ENCODE data around the gene ZNF275.
A peak's percentile ranks its signal among the peaks of the same experiment; 100 is the strongest.
"Not testable (repeated sequence)": the region's sequence is repeated elsewhere in the genome, so short reads cannot be mapped to it uniquely, and the experiment has no call there.

ZNF275 gene

DNA sequence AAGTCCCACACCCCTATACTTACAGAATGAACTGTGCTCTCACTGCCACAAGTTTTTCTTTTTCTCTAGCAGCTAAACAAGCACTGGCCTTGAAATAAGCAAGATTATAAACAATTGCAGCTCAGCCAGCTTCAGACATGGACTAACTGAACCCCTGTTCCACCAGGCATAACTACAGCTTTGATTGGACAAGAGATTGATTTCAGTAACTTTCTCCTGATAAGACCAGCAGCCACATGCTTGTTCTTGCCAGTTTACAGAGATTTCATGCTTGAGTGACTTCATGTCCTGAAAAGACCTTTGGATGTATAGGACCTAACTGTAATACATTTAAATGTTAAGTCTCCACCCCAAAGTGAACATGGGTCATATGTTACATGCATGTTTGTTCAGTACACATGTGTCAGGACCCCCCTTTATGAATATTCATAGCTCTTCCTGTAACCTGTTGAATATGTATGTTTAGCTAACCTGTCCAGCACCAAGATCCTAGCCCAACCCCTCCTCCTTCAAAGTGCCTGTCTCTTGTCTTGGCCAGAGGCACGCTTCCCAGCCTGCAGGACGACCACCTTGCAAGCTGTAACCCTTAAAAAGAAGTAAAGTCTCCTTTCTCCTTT lies 27.9 kb downstream of the ZNF275 start:
- no peak for DNase-seq

DNA sequence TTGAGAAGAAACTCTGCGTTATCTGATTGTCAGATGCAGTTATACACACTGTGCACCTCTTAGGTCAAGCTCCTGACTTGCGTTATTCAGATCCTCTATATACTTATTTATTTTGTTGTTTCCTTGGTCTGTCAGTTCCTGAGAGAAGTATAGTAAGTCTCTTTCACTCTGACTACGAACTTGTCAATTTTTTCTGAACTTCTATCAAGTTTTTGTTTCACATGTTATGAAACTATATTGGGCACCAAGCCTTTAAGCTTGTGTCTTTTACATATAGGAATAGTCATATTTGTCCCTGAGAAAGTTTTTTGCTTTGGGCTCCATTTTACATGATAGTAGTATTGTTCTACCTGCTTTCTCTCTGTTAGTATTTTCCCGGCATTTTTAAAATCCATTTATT lies 31.7 kb downstream of the ZNF275 start:
- DNase-seq: no peak

DNA sequence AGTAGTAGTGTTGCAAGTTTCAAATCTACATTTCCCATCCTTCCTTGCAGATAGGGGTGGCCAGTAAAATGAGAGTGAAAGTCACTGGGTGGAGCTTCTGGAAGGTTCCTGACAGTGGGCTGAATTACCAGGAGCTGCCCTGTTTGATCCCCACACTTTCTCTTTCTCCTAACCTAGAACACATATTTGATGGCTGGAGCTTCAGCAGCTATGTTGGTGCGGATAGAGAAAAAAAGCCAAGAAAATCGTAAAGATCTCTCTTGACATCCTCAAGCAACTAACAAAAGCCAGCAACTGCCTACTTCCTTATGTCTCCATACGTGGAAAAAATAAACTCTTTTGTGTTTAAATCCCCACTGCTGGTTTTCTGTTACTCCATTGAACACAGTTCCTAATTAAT lies 32.2 kb downstream of the ZNF275 start:
- DNase-seq: no peak

DNA sequence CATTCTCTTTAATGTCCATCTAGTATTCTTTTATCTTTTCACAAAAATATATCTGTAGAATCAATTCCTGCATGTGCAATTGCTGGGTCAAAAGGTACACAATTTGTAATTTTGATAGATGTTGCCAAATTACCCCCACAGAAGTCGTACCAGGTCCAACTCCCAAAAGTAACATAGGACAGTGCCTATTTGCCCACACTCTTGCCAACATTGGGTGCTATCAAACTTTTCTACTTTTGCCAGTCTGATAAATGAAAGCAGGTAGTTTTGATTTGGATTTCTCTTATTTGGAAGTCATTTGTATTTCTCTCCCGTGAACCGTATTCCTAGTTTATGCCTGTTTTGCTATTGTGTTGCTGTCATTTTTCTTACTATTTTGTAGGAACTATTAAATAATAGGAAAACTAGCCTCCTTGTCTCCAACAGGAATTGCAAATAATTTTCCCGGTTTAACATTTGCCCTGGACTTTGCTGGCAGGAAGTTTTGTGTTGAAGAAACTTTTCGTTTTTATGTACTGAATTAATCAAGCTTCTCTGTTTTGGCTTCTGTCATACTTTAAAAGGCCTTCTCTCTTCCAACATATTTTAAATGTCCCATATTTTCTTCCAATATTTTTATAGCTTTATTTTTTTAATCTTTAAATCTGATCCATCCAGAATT lies 33.1 kb downstream of the ZNF275 start:
- DNase-seq: no peak

DNA sequence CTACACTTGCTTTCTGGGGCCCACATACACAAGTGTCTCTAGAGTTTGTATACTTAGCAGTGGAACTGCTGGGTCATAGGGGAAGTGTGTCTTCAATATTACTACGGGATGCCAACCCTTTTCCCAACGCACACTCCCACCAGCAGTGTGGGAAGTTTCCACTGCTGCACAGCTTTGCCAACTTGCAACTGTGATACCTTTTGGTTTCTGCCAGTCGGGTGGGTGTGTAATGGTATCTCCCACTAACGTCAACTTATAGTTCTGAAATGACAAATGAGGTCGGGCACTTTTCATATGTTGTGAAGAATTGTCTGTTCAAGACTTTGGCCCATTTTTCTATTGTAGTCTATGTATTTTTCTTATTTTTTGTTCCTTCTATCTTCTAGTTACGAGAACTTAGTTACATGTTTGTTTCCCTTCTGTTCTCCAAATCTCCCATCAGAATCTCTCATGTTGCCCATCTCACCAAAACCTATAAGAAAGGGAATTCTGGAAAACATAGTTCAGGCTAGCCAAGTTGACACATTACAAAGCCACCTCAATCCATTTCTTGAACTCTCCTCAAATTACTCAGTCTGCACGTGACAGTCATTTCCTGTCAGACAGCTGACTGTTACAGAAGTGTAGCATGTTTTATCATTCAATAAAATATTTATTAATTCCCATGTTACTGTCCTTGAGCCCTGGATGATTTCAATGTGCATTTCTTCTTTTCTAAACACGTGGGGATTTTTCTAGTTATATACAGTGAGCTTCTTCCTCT lies 36.5 kb downstream of the ZNF275 start:
- no peak for DNase-seq

DNA sequence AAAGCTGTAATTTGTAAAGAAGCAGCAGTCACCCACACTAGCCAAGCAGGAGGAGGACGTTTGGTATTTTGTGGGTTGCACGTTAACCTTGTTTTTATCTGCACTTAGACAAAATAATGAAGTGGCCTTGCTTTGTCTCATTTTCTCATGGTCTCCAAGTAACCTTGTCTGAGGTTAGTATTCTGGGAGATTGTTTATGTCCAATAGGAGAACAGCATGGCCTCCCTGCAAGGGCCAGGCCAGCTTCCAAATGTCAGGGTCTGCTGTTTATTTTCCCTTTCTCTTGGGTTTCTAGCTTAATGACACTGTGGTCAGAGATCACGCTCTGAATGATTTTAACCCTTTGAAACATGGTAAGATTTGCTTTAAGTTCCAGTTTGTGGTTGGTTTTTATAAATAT lies 37.3 kb downstream of the ZNF275 start:
- no peak for DNase-seq

DNA sequence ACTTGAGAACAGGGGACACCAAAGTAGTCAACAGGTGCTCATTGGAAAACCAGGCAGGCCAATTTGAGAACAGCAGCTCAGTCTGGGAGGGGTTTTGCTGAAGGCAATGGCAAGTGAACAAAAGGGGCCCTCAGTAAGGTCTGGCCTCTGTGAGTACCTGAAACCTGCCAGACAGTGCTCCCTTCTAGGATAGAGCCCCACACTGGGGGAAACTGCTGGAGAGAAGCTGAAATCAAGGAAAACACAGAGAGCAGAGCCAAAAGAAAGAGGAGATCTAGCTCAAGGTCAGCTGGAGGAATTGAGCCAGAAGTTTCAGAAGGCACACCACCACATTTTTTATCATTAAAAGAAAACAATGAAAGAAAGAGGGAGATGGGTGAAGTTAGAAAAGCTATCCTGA lies 39.0 kb downstream of the ZNF275 start:
- no peak for DNase-seq

DNA sequence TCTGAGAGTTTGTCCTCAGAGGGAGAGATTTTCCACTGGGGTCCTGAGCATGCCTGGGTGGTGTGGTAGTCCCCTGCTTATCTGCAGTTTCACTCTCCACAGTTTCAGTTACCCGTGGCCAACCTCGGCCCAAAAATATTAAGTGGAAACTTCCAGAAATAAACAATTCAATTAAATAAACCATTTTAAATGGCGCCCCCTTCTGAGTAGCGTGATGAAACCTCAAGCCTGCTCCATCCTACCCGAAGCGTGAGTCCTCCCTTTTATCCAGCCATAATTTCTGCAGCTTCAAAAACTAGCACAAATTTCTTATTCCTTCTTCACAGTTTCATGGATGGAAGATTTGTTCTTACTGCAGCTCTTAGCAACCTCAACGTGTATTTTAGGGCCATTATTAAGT lies 40.5 kb downstream of the ZNF275 start:
- DNase-seq: no peak

DNA sequence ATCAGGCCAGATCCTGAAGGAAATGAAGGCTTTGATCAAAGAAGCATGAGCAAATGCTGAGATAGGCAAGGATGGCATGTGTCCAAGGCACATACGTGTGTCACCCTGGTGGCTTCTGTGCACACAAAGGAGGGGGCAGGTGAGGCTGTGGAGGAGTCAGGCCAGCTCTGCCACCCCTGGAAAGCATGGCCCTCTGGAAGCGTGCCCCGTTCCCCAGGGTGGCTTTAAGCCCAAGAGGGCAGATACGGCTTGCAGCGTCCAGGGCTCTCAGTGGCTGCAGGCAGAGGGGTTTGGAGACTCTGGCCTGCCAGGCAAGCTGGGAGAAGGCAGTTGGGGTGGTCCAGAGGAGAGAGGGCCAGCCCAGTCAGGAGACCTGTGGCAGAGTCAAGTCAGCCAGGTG lies 41.6 kb downstream of the ZNF275 start:
- DNase-seq: no peak

DNA sequence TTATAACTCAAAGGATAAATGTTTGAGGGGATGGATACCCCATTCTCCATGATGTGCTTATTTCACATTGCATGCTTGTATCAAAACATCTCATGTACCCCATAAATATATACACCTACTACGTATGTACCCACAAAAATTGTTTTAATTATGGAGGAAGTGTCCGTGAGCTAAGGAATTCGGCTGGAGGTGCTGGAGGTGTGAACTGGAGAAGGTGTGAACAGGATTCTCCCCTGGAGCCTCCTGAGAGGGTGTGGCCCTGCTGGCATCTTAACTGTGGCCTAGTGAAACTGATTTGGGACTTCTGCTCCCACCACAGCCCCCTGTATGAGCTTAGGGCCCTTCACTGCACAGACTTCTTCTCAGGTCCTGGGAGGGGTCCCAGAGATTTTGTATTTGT lies 43.8 kb downstream of the ZNF275 start:
- DNase-seq: no peak

DNA sequence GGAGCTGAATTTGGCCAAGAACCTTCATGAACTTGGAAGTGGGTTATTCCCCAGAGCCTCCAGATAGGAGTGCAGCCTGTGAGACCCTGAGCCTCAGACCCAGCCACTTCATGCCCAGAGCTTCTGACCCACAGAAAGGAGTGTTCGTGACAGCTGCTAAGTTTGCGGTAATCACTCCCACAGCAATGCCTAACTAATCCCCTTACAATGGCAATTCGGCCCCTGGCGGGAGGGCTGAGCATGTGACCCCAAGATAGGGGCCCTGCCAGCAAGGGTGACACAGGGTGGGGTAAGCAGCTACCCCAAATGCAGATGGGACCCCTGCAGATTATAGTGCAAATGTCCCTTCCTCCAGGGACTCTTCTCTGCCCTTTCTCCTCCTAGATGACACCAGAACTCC lies 44.7 kb downstream of the ZNF275 start:
- DNase-seq: no peak

DNA sequence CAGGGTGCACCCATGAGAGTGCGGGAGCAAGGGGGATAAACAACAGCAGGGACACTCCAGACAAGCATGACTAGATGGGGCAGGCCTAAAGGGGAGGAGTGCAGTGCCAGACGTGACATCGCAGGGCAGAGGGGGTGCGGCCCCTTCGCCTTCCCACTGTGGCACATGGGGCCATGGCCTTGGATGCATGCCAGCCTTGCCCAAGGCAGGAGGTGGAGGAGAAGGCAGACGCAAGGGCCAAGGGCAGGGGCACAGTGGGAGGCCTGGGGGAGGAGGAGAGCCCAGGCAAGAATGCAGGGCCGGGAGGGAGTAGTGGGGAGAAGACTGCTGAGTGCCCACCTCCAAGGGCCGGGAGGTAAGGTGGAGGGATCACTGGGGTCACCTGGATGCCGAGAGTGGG lies 45.6 kb downstream of the ZNF275 start:
- no peak for DNase-seq

DNA sequence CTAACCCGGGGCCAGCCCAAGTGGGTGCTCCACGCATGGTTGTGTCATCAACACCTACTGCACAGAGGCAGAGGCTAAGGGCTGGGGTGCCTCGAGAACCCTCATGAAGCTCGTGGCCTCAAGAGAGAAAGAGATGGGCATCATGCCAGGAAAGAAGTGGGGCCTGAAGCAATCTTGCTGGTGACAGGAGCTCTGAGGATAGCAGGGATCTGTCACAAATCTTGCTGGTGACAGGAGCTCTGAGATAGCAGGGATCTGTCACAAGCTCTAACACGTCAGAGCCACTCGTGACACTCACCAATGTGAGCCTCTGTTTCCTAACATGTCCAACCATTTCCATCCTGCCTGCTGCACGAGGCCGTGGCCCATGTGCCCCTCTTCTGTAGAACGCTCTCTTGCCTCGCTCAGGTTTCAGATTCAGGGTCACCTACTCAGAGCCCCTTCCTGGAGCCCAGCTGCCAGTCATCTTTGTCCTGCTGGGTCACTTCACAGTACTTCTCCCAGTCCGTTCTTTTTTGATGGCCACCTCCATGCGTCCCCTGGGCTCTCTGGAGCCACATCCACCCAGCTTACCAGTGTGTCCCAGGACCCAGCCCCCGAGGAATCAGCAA lies 46.1 kb downstream of the ZNF275 start:
- DNase-seq: no peak

DNA sequence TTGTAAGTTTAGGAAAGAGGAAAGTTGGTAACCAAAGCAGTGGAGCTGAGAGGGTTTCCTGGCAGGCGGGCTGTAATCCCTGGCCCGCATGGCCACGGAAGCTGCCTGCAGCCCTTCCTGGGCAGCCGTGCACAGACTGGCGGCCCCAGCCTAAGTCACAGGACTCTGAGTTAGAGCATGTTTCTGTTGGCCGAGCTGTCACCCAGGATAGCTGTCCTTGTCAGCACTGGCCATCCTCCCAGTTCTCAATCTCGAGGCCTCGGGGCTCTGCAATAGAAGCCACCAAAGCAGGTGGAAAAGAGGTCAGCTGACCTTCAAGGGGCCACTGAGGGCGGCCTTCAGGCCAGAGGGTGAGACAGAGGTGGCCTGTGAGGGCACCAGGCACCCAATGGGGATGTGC lies 46.7 kb downstream of the ZNF275 start:
- no peak for DNase-seq

DNA sequence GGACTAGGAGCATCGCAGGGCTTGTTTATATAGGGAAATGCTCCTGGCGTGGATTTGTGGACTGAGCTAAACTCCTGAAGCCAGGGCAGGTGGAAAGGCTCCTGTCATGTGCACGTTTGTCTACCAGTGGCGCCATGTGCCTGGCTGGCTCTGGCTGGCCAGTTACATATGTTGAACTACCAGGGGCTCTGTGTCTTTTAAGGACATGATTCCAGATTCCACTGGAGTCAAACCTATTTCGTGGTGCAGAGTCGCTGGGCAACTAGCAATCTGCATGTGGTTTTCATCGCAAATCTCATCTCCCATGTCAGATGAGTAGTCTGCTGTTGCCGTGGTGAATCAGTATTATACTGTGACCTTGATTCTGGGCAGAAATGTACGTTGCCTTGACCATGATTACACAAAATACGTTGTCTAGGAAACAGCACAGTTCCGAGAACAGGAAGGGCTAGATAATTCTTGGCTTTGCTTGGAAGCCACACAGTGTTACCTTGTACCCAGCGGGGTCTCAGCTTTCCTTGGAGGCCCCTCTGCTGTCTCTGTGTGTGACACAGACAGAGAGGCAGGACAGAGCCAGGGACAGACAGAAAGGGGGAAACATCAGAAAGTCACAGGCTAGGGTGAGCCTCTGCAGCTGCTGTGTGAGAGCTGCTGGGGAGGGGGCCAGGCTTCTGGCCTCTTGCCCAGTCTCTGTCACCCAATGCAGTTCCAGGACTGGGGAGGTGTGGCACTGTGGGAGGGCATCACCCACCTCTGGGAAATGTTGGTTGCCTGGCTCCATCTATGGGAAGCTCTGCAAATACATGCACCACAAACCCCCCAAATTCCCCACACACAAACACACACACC lies 48.0 kb downstream of the ZNF275 start:
- DNase-seq: peak; percentile 68

DNA sequence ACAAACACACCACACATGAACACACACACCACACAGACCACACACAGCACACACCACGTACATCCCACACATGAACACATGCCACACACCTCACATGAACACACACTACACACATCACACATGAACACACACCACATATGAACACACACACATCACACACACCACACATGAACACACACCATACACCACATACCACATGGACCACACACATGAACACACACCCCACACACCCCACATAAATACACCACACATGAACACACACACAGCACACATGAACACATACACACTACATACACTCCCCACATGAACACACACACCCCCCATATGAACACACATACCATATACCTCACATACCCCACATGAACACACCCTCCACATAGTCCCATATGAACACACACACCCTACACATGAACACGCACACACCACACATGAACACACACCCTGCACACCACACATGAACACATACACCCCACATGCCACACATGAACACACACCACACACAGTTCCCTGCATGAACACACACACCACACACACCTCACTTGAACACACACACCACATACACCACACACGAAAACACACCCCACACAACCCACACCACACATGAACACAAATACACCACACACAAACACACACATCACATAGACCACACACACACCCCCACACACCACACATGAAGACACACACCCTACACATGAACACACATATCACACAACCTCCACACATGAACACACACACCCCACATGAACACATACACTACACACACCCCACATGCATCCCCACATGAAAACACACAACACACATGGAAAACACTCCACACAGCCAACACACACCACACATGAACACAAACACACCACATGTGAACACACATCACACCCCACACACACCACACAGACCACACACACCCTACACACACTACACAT lies 48.9 kb downstream of the ZNF275 start:
- no peak for DNase-seq

DNA sequence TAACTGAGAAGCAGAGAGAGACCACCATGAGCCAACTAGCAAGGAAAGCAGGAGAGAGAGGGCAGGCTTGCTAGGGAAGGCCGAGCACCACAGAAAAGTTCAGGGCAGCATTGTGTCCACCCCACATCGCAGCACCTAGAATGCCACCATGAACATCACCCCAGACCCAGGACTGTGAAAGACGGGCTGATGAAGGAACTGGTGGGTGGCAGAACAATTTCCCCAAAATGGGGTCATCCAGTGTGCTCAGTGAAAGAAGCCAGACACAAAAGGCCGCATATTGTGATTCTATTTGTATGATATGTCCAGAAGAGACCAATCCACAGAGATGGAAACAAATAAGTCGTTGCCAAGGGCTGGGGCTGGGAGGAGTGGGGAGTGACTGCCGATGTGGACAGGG lies 50.4 kb downstream of the ZNF275 start:
- DNase-seq: no peak

DNA sequence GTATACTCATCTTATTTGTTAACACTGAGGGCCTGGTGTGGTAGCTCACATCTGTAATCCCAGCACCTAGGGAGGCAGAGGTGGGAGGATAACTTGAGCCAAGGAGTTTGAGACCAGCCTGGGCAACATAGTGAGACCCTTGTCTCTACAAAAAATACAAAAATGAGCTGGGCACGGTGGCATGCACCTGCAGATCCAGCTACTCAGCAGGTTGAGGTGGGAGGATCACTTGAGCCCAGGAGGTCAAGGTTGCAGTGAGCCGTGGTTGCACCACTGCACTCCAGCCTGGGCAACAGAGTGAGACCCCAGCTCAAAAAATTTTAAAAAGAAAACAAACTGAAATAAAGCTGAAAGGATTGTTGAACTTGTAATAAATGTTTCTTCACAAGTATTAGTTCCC lies 51.0 kb downstream of the ZNF275 start:
- not testable (repeated sequence) for DNase-seq

DNA sequence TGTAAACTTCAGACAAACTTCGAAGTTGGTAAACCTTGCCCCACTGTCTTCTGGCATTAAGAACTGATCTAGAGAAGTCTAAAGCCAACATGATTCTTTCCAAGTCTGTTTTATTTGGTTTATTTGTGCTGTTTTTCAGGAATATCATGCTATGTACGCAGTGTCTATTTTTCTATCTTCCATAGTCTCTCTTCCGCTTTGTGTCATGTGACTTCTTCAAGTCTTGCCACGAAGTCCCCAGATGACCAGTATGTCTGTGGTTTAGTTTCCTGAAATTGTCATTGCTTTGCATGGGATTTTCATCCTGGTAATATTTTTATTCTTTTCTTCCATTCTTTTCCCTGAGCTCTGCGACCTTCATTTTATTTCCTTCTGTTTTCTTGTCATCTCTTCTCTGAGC lies 52.1 kb downstream of the ZNF275 start:
- no peak for DNase-seq

DNA sequence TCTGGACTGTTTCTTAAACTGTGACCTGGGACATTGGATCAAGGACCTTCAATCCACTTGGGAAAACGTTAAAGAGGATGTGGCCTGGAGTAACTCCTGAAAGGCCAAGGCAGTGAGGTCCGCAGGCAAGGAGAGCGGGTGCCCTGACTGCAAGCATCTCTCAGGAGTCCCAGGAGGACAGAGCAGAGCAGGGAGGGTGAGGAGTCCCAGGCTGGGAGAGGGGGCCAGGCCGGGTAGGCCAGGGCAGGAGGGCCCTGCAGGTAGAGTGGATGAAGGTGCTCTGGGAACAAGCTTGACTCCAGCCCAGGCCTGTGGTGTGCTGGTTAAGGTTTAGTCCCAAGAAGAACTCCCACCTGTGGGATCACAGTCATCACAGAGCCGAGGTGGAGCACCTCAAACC lies 53.4 kb downstream of the ZNF275 start:
- DNase-seq: no peak

DNA sequence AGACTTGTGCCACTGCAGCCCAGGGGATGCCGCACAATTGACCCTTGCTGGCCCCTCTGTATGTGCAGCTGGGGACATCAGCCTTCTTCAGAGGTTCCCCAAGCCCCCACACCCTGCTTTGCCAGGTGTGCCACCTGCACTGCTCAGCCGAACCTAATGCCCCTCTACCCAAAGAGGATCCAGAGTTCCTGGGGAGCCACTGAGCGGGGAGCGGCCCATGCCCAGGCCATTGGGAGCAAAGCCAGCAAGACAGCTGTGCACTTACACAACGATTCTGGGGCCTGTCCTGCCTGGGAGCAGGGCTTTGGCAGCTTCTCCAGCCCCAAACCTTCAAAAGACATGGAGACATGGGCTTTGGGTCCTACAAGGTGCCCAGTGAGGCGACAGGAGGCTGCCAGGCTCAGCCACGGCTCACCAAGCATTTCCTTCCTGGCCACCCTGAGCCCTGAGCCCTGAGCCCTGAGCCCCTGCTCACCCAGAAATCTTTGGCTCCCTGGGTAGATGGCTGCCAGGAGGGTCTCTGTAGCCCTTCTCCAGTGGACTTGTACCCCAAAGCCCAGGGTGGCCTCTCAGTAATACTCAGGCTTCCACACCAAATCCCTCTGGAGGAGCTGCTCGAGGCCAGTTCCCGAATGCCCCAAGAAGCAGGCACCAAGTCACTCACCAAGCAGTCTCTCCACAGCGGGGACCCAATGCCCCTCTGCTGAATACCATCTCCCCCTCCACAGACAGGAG lies 54.2 kb downstream of the ZNF275 start:
- no peak for DNase-seq

Measured in RPMI8226 (cell line).